ENCODE measurements around the gene FAM168A.

Gene FAM168A

DNA sequence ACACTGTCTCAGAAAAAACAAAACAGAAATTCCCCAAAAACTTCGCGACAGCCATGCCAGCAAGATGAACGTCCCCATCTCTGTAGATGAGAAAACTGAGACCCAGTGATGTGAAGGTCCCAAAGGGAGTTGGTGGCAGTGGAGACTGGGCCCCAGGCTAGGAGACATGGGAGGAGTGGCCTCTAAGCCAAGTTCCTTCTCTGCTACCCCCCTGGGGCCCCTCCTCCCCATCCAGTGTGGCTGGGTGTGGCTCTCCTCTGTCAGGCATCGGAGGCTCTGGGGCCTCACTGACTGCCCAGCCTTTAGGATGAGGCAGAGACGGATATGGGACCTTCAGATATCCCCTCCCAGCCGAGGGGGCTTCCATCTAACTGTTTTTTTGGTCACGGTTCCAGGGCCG is 211.9 kb downstream of the FAM168A start:
- H3K4me3 ChIP-seq (replicated peaks; ENCODE audit: low read depth, low read length) = peak overlapping the region; percentile 29; the same call in 1 of the 2 replicates
- TF ChIP-seq, protein P1, sequence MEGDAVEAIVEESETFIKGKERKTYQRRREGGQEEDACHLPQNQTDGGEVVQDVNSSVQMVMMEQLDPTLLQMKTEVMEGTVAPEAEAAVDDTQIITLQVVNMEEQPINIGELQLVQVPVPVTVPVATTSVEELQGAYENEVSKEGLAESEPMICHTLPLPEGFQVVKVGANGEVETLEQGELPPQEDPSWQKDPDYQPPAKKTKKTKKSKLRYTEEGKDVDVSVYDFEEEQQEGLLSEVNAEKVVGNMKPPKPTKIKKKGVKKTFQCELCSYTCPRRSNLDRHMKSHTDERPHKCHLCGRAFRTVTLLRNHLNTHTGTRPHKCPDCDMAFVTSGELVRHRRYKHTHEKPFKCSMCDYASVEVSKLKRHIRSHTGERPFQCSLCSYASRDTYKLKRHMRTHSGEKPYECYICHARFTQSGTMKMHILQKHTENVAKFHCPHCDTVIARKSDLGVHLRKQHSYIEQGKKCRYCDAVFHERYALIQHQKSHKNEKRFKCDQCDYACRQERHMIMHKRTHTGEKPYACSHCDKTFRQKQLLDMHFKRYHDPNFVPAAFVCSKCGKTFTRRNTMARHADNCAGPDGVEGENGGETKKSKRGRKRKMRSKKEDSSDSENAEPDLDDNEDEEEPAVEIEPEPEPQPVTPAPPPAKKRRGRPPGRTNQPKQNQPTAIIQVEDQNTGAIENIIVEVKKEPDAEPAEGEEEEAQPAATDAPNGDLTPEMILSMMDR (IDR thresholded peaks at IDR 0.05; ENCODE audit: insufficient read depth, low read length, poor library complexity, severe bottlenecking) = no peak
- peaks cover 9% of the 10 kb centered on the region for H3K36me3 ChIP-seq (ENCODE audit: control insufficient read depth, insufficient read depth, low read length)
- no peaks in the 10 kb centered on the region for H3K27me3 ChIP-seq (replicated peaks; ENCODE audit: control insufficient read depth, insufficient read depth, low read length)
- DNase-seq (ENCODE audit: extremely low read depth, insufficient read length) = peak; percentile 50

- Histone ChIP-seq H3K36me3 (ENCODE audit: control insufficient read depth, insufficient read depth, low read length) (peaks cover 6% of the 10 kb centered on the region), H3K4me3 (replicated peaks; ENCODE audit: low read depth, low read length) (peak overlapping the region; percentile 15), H3K27me3 (replicated peaks; ENCODE audit: control insufficient read depth, insufficient read depth, low read length) (no peaks in the 10 kb centered on the region)
- TF ChIP-seq, protein P1 (IDR thresholded peaks at IDR 0.05; ENCODE audit: insufficient read depth, low read length, poor library complexity, severe bottlenecking) = no peak
- DNase-seq (ENCODE audit: extremely low read depth, insufficient read length) = peak; percentile 84
Observed at GRCh38 chr11:73384872-73385689, 212.8 kb downstream of the FAM168A start.

GRCh38 chr11:73384531-73384871 is 213.4 kb downstream of the FAM168A start:
- peaks cover 4% of the 10 kb centered on the region for H3K36me3 ChIP-seq (ENCODE audit: control insufficient read depth, insufficient read depth, low read length)
- no peak overlapping the region; the same call in 1 of the 2 replicates for H3K4me3 ChIP-seq (replicated peaks; ENCODE audit: low read depth, low read length)
- TF ChIP-seq, protein P1 (IDR thresholded peaks at IDR 0.05; ENCODE audit: insufficient read depth, low read length, poor library complexity, severe bottlenecking) = no peak

GRCh38 chr11:73384125-73384441 is 213.8 kb downstream of the FAM168A start:
- DNase-seq (ENCODE audit: extremely low read depth, insufficient read length) = no peak
- peaks cover 5% of the 10 kb centered on the region for H3K36me3 ChIP-seq (ENCODE audit: control insufficient read depth, insufficient read depth, low read length)
- TF ChIP-seq, protein P1 (IDR thresholded peaks at IDR 0.05; ENCODE audit: insufficient read depth, low read length, poor library complexity, severe bottlenecking) = no peak
- no peak overlapping the region for H3K4me3 ChIP-seq (replicated peaks; ENCODE audit: low read depth, low read length)
- no peaks in the 10 kb centered on the region for H3K27me3 ChIP-seq (replicated peaks; ENCODE audit: control insufficient read depth, insufficient read depth, low read length)

More at GRCh38 chr11:73384531-73384871, 213.4 kb downstream of the FAM168A start:
- DNase-seq (ENCODE audit: extremely low read depth, insufficient read length) = no peak
- no peaks in the 10 kb centered on the region for H3K27me3 ChIP-seq (replicated peaks; ENCODE audit: control insufficient read depth, insufficient read depth, low read length)

DNA sequence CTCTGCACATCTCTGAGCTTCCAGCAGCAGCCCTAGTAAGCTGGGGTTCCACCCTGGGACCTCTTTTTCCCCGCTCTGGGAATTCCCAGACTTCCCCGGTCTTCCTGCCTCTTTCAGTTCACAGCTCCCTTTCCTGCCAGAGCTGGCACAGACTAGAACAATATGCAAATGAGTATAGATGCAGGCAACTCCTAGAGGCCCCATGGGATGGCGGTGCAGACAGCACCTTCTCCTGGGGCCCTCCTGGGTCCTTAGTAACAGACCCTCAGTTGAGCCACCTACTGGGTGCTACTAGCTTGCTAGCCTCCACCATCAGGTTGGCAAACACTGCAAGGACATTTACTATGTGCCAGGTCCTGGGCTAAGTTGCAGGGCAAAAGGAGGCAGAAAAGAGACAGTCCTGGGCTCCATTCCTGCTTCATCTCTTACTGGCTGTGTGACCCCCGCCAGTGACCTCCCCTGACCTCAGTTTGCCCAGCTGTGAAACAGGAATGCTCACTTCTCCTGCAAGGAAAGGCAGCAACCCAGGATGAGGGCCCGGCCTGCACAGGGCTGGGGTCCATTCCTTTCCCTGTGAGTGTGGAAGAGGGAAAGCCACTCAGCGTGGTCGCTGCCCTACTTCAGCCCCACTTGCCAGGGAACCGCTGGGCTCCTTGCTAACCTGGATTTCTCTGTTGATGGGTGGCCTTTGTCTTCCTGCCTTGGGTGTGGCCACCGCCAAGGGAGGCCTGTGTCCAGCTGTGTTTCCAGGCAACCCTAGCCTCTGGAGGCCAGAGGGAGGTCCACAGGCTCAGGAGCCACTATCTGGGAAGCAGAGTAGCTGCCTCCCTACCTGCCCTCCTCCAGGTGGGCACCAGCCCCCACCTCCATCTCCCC is 214.4 kb downstream of the FAM168A start:
- no peak for DNase-seq (ENCODE audit: extremely low read depth, insufficient read length)
- TF ChIP-seq, protein P1 (IDR thresholded peaks at IDR 0.05; ENCODE audit: insufficient read depth, low read length, poor library complexity, severe bottlenecking) = peak; percentile 32
- Histone ChIP-seq H3K36me3 (ENCODE audit: control insufficient read depth, insufficient read depth, low read length) (peaks cover 5% of the 10 kb centered on the region), H3K27me3 (replicated peaks; ENCODE audit: control insufficient read depth, insufficient read depth, low read length) (no peaks in the 10 kb centered on the region), H3K4me3 (replicated peaks; ENCODE audit: low read depth, low read length) (no peak overlapping the region; the same call in 1 of the 2 replicates)

Data from GM06990 (cell line).